Ishikawa (cell line): ENCODE data around the gene TPH2.

Experiments
- CEBPB ChIP-seq: IDR thresholded peaks from 2 replicates; pipeline ENCODE4 v1.6.1; 2012
- CREB1 ChIP-seq: IDR thresholded peaks from 2 replicates; pipeline ENCODE4 v1.6.1; 2012; ENCODE audit warnings: low read depth
- EGR1 ChIP-seq: IDR thresholded peaks from 2 replicates; pipeline ENCODE4 v1.6.1; 2012
- EP300 ChIP-seq: IDR thresholded peaks from 2 replicates; pipeline ENCODE4 v1.6.1; 2012; ENCODE audit warnings: borderline replicate concordance
- FOXM1 ChIP-seq: IDR thresholded peaks from 2 replicates; pipeline ENCODE4 v1.6.1; 2012; ENCODE audit warnings: low read depth, borderline replicate concordance
- NFIC ChIP-seq: IDR thresholded peaks from 2 replicates; pipeline ENCODE4 v1.6.1; 2012
- RAD21 ChIP-seq: IDR thresholded peaks from 2 replicates; pipeline ENCODE4 v1.6.1; 2012; ENCODE audit warnings: low read depth
- TAF1 ChIP-seq: IDR thresholded peaks from 2 replicates; pipeline ENCODE4 v1.6.1; 2012; ENCODE audit warnings: low read depth, mild to moderate bottlenecking
- TCF12 ChIP-seq: IDR thresholded peaks from 2 replicates; pipeline ENCODE4 v1.6.1; 2012; ENCODE audit warnings: low read depth
- YY1 ChIP-seq: IDR thresholded peaks from 2 replicates; pipeline ENCODE4 v1.6.1; 2012; ENCODE audit warnings: low read depth
- ZBTB7A ChIP-seq: IDR thresholded peaks from 2 replicates; pipeline ENCODE4 v1.6.1; 2012; ENCODE audit warnings: low read depth
- TF ChIP-seq, protein P1 (sequence below): IDR thresholded peaks from 2 replicates; pipeline ENCODE4 v1.6.1; 2012
- TF ChIP-seq, protein P2 (sequence below): IDR thresholded peaks from 2 replicates; pipeline ENCODE4 v1.6.1; 2012; ENCODE audit warnings: low read depth, mild to moderate bottlenecking

DNA sequence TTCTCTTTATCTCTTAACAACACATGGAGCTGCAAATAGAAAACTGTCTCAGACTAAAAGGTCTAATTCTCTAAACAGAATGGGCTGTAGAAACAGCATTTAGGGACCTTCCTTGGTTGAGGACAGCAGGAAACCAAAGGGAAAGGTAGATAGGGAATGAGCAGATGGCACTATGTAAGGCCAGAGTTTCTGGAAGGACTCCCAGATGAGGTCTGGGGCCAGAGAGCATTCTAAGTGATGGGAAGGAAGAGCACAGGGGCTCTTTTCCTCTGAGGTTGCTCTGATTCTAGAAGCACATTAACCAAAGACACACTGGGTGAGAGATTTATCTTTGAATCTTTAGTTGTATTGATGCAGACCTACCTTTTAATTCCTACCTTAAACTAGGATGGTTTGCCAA lies 79.4 kb downstream of the TPH2 start:
- TF ChIP-seq, protein P1, sequence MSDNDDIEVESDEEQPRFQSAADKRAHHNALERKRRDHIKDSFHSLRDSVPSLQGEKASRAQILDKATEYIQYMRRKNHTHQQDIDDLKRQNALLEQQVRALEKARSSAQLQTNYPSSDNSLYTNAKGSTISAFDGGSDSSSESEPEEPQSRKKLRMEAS = no peak
- TF ChIP-seq CEBPB = no peak
- no peak for TF ChIP-seq EGR1
- no peak for TF ChIP-seq NFIC
- TF ChIP-seq, protein P2, sequence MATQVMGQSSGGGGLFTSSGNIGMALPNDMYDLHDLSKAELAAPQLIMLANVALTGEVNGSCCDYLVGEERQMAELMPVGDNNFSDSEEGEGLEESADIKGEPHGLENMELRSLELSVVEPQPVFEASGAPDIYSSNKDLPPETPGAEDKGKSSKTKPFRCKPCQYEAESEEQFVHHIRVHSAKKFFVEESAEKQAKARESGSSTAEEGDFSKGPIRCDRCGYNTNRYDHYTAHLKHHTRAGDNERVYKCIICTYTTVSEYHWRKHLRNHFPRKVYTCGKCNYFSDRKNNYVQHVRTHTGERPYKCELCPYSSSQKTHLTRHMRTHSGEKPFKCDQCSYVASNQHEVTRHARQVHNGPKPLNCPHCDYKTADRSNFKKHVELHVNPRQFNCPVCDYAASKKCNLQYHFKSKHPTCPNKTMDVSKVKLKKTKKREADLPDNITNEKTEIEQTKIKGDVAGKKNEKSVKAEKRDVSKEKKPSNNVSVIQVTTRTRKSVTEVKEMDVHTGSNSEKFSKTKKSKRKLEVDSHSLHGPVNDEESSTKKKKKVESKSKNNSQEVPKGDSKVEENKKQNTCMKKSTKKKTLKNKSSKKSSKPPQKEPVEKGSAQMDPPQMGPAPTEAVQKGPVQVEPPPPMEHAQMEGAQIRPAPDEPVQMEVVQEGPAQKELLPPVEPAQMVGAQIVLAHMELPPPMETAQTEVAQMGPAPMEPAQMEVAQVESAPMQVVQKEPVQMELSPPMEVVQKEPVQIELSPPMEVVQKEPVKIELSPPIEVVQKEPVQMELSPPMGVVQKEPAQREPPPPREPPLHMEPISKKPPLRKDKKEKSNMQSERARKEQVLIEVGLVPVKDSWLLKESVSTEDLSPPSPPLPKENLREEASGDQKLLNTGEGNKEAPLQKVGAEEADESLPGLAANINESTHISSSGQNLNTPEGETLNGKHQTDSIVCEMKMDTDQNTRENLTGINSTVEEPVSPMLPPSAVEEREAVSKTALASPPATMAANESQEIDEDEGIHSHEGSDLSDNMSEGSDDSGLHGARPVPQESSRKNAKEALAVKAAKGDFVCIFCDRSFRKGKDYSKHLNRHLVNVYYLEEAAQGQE = no peak
- TF ChIP-seq RAD21 = no peak
- no peak for TF ChIP-seq YY1
- TF ChIP-seq TAF1 = no peak
- no peak for TF ChIP-seq EP300
- no peak for TF ChIP-seq FOXM1
- no peak for TF ChIP-seq ZBTB7A
- TF ChIP-seq TCF12 = no peak
- TF ChIP-seq CREB1 = no peak
